HepG2 (cell line): ENCODE measurements around the gene DRAM1. TPM values are rescaled to one million over a fixed set of nuclear protein-coding genes. Genes with fewer than 3 reads are reported as not detected.

ENCODE experiments used
- ATAC-seq: fragments of 200-7000 bp; cut with Tn5 transposase; 3 replicates; pipeline ENCODE4 v1.9.1; 2020; ENCODE audit warnings: mild to moderate bottlenecking, moderate library complexity
- BruUV-seq: library from RNA; stranded (reverse); fragments of 400-500 nt; replicated peaks from 2 replicates; lab custom pipeline; 2021; lab: Mats Ljungman, UMichigan
- CTCF ChIA-PET: fragments of 300-600 bp; formaldehyde crosslinking; extraction: SDS; loops from one replicate; lab custom pipeline; 2021; ENCODE audit warnings: low total read pairs, inconsistent platforms, low intra/inter-chr PET ratio; lab: Yijun Ruan, JAX
- POLR2A ChIA-PET: fragments of 350-600 bp; sonication (Branson Sonifier 250); formaldehyde crosslinking; loops from one replicate; lab custom pipeline; 2020; ENCODE audit warnings: antibody characterized with exemption, inconsistent platforms; lab: Yijun Ruan, JAX
- DNase-seq: peaks from one replicate; pipeline ENCODE4 v3.0.0-alpha.2; 2015; ENCODE audit warnings: low spot score
- FAIRE-seq: peaks from 3 replicates; lab custom pipeline; 2011; peaks lifted over from hg19 to GRCh38; lab: Jason Lieb, UNC
- H2AFZ ChIP-seq: one replicate; pipeline ENCODE4 v1.6.1; 2011; ENCODE audit warnings: low read length, inconsistent platforms
- H3K27ac ChIP-seq: fragments of 300-600 bp; 3 replicates; pipeline ENCODE4 v1.8.0; 2011; ENCODE audit warnings: mixed run types, mild to moderate bottlenecking, mixed read lengths, low read length, inconsistent platforms; ENCODE audit not compliant: insufficient read depth; ENCODE audit errors: extremely low read length
- H3K27me3 ChIP-seq, 2 experiments: fragments of 200-600 bp in 1 of 2; 2 replicates in 1 of 2; 3 replicates in 1 of 2; pipeline versions ENCODE4 v1.6.0 to v1.8.0; 2011; ENCODE audit warnings: low read length in 2 of 2, mild to moderate bottlenecking in 2 of 2, moderate library complexity in 2 of 2, inconsistent platforms in 1 of 2; ENCODE audit not compliant: insufficient read depth in 2 of 2, control insufficient read depth in 1 of 2
- H3K36me3 ChIP-seq, 2 experiments: fragments of 200-600 bp in 1 of 2; replicated peaks in 1 of 2; 2 replicates in 1 of 2; 3 replicates in 1 of 2; pipeline versions ENCODE4 v1.5.1 to v1.8.0; 2011; ENCODE audit warnings: low read length in 2 of 2, inconsistent platforms in 1 of 2; ENCODE audit not compliant: insufficient read depth in 2 of 2, control insufficient read depth in 1 of 2
- H3K4me1 ChIP-seq: 2 replicates; pipeline ENCODE4 v1.5.1; 2012; ENCODE audit warnings: low read length, inconsistent platforms; ENCODE audit not compliant: insufficient read depth
- H3K4me2 ChIP-seq: 2 replicates; pipeline ENCODE4 v1.6.0; 2011; ENCODE audit warnings: low read depth, low read length, inconsistent platforms
- H3K4me3 ChIP-seq, 3 experiments: fragments of 200-600 bp in 1 of 3; sonication (generic), shearing (Covaris generic) in 1 of 3; replicated peaks in 1 of 3; 2 replicates each; pipeline ENCODE4 v1.5.1; 2011 to 2016; ENCODE audit warnings: low read length in 3 of 3, inconsistent platforms in 2 of 3, low read depth in 2 of 3, mild to moderate bottlenecking in 2 of 3, control low read depth in 1 of 3, mixed read lengths in 1 of 3; ENCODE audit not compliant: insufficient read depth in 1 of 3
- H3K79me2 ChIP-seq: one replicate; pipeline ENCODE4 v1.6.1; 2011; ENCODE audit warnings: low read length, inconsistent platforms; ENCODE audit not compliant: insufficient read depth
- H3K9ac ChIP-seq: 2 replicates; pipeline ENCODE4 v1.6.0; 2011; ENCODE audit warnings: mild to moderate bottlenecking, low read depth, low read length, inconsistent platforms; ENCODE audit not compliant: insufficient read depth
- H3K9me3 ChIP-seq: 2 replicates; pipeline ENCODE4 v1.5.1; 2012; ENCODE audit warnings: mild to moderate bottlenecking, low read length
- H4K20me1 ChIP-seq: 2 replicates; pipeline ENCODE4 v1.6.0; 2011; ENCODE audit warnings: inconsistent platforms, mild to moderate bottlenecking, low read length, moderate library complexity; ENCODE audit not compliant: insufficient read depth
- ARID3A ChIP-seq: IDR thresholded peaks from 2 replicates; pipeline ENCODE4 v1.6.1; 2012; ENCODE audit warnings: low read depth, low read length, improper control_type of control experiment
- CHD4 ChIP-seq: fragments of 200-600 bp; sonication (generic); IDR thresholded peaks from 2 replicates; pipeline ENCODE4 v1.7.0; 2017; ENCODE audit warnings: mild to moderate bottlenecking, low read length, borderline replicate concordance
- DDIT3 ChIP-seq: sonication (generic); formaldehyde crosslinking; IDR thresholded peaks from 2 replicates; pipeline ENCODE4 v1.4.0; 2020; ENCODE audit warnings: mild to moderate bottlenecking, missing genetic modification reagents
- FOXP4 ChIP-seq: sonication (generic); formaldehyde crosslinking; IDR thresholded peaks from 2 replicates; pipeline ENCODE4 v1.4.0; 2020; ENCODE audit warnings: missing genetic modification reagents
- HHEX ChIP-seq: IDR thresholded peaks from 2 replicates; pipeline ENCODE4 v1.6.1; 2016; ENCODE audit warnings: control low read depth
- ZHX1 ChIP-seq: sonication (generic); formaldehyde crosslinking; IDR thresholded peaks from 2 replicates; pipeline ENCODE4 v1.8.1; 2022; ENCODE audit warnings: low read depth, mild to moderate bottlenecking, missing genetic modification reagents
- ZNF382 ChIP-seq: sonication (generic); formaldehyde crosslinking; IDR thresholded peaks from 2 replicates; pipeline ENCODE4 v1.5.0; 2020; ENCODE audit warnings: missing genetic modification reagents, mild to moderate bottlenecking, borderline replicate concordance
- ZNF550 ChIP-seq: sonication (generic); formaldehyde crosslinking; IDR thresholded peaks from 2 replicates; pipeline ENCODE4 v1.4.0; 2020; ENCODE audit warnings: mild to moderate bottlenecking, missing genetic modification reagents, borderline replicate concordance
- ZNF556 ChIP-seq: sonication (generic); formaldehyde crosslinking; IDR thresholded peaks from 2 replicates; pipeline ENCODE4 v1.4.0; 2020; ENCODE audit warnings: mild to moderate bottlenecking, missing genetic modification reagents, borderline replicate concordance
- ZZZ3 ChIP-seq: sonication (generic); formaldehyde crosslinking; IDR thresholded peaks from 2 replicates; pipeline ENCODE4 v1.4.0; 2020; ENCODE audit warnings: missing genetic modification reagents, mild to moderate bottlenecking, borderline replicate concordance
- WGBS: methylation state at CpG from one replicate; pipeline ENCODE4 v1.1.6; 2017; ENCODE audit warnings: low lambda C conversion rate; 5-methylcytosine and 5-hydroxymethylcytosine counted together
- in situ Hi-C: cut with HindIII; loops from 2 replicates; pipeline ENCODE4 v1.10.0; 2017; ENCODE audit warnings: low pct_unique_long_range_greater_than_20kb; ENCODE audit not compliant: extremely low pct_ligation_motif_present
- intact Hi-C: fragments of 100-400 bp; cut with micrococcal nuclease; formaldehyde crosslinking; loops from one replicate; pipeline ENCODE4 v1.10.0; 2022; ENCODE audit not compliant: unreplicated experiment
- polyA plus RNA-seq, 8 experiments: library from polyadenylated mRNA; depleted of rRNA in 3 of 8; stranded (reverse) in 7 of 8; unstranded in 1 of 8; fragments of >200 nt; fragmentation: Illumina TruSeq in 4 of 8; extraction: Trizol in 4 of 8; gene quantifications; 2 replicates each; pipeline versions ENCODE4 v1.2.1 to v1.2.3, GENCODE V29; 2011 to 2016; ENCODE audit warnings: low read depth in 4 of 8, missing spikeins in 1 of 8, mixed read lengths in 1 of 8; ENCODE audit not compliant: insufficient read depth in 1 of 8
- total RNA-seq, 5 experiments: library from RNA; depleted of rRNA; stranded (reverse); fragments of >200 nt; fragmentation: Illumina TruSeq; extraction: Trizol; gene quantifications; 2 replicates each; pipeline ENCODE4 v1.2.3, GENCODE V29; 2016; ENCODE audit warnings: low read depth in 1 of 5

The DRAM1 gene
- total and polyA plus RNA-seq, 2 of the 13 experiments (the other 11 are each of a cell fraction or from before 2014, with no cell fraction given) = 20.9 to 32.6 TPM

GRCh38 chr12:101862245-101862644 lies 15.1 kb upstream of the DRAM1 start:
- 57% methylated on average over 2 of the region's 2 CpGs for WGBS
- Histone ChIP-seq H3K36me3 (no peaks in the 10 kb centered on the region), H3K79me2 (no peaks in the 10 kb centered on the region), H3K4me1 (peaks cover 23% of the 10 kb centered on the region), H3K27ac (no peak overlapping the region), H2AFZ (no peak overlapping the region), H4K20me1 (no peaks in the 10 kb centered on the region), H3K4me3 (no peak overlapping the region), H3K9ac (no peak overlapping the region), H3K9me3 (peaks cover 11% of the 10 kb centered on the region; the same call in 1 of the 2 replicates), H3K4me2 (no peak overlapping the region), H3K27me3 (no peaks in the 10 kb centered on the region; a peak in 2 of 5 replicates)
- ChIA-PET POLR2A (no interaction called here), CTCF (no interaction called here)
- intact Hi-C loops = no loop called here
- in situ Hi-C loops = no loop called here
- TF ChIP-seq ZNF556 (CRISPR knock-in tag) (no peak), CHD4 (no peak), HHEX (CRISPR knock-in tag) (no peak), ZHX1 (CRISPR knock-in tag) (no peak), ZZZ3 (CRISPR knock-in tag) (no peak), ZNF382 (CRISPR knock-in tag) (no peak), ZNF550 (no peak), FOXP4 (no peak), DDIT3 (no peak), ARID3A (no peak)
- ATAC-seq (no peak), FAIRE-seq (no peak), DNase-seq (no peak)
- BruUV-seq = no TSS peak
